Stimulated activated CD8-positive, alpha-beta memory T cell treated with anti-CD3 and anti-CD28 coated beads, Interleukin-12 subunit alpha, Interleukin-12 subunit beta, amount 100 ng/mL, for 24 hours (primary cell): ENCODE results near the gene SHE.
"Not testable (repeated sequence)": the region's sequence is repeated elsewhere in the genome, so short reads cannot be mapped to it uniquely, and the experiment has no call there.

Experiments
- DNase-seq: peaks from one replicate; pipeline ENCODE4 v3.0.0-alpha.2; 2020; ENCODE audit errors: extremely low read depth

SHE gene

GRCh38 chr1:154502066-154502743 lies at the start of gene SHE, which contains the start of gene TDRD10:
Gene SHE, minus strand, starts transcription at chr1:154502412. Its CDS starts 386 bp downstream, at chr1:154502026.
Gene TDRD10, plus strand, starts transcription at chr1:154502219. Its CDS starts 4,685 bp downstream, at chr1:154506904.
- no peak for DNase-seq

- DNase-seq: no peak
Measured at GRCh38 chr1:154551474-154551873, 49.3 kb upstream of the SHE start.

- no peak for DNase-seq
Measured at GRCh38 chr1:154550657-154551056, 48.4 kb upstream of the SHE start.

- DNase-seq: no peak
Measured at GRCh38 chr1:154550070-154550469, 47.9 kb upstream of the SHE start.

- no peak for DNase-seq
Measured at GRCh38 chr1:154549202-154549770, 47.1 kb upstream of the SHE start.

- no peak for DNase-seq
Measured at GRCh38 chr1:154548028-154548427, 45.8 kb upstream of the SHE start.

GRCh38 chr1:154547105-154547732 lies 45.0 kb upstream of the SHE start:
- DNase-seq: no peak

- DNase-seq: no peak
Measured at GRCh38 chr1:154546264-154547063, 44.3 kb upstream of the SHE start.

- DNase-seq: no peak
Measured at GRCh38 chr1:154541231-154541630, 39.0 kb upstream of the SHE start.

- DNase-seq: no peak
Measured at GRCh38 chr1:154539486-154540483, 37.6 kb upstream of the SHE start.

- no peak for DNase-seq
Measured at GRCh38 chr1:154536570-154536969, 34.4 kb upstream of the SHE start.

- no peak for DNase-seq
Measured at GRCh38 chr1:154533952-154534844, 32.0 kb upstream of the SHE start.

- DNase-seq: not testable (repeated sequence)
Measured at GRCh38 chr1:154531950-154532349, 29.7 kb upstream of the SHE start.

GRCh38 chr1:154529308-154529707 lies 27.1 kb upstream of the SHE start:
- no peak for DNase-seq

- DNase-seq: no peak
Measured at GRCh38 chr1:154527192-154527591, 25.0 kb upstream of the SHE start.

GRCh38 chr1:154524881-154525280 lies 22.7 kb upstream of the SHE start:
- DNase-seq: no peak

- no peak for DNase-seq
Measured at GRCh38 chr1:154521695-154522094, 19.5 kb upstream of the SHE start.

GRCh38 chr1:154520333-154520732 lies 18.1 kb upstream of the SHE start:
- DNase-seq: no peak

- DNase-seq: no peak
Measured at GRCh38 chr1:154519591-154519991, 17.4 kb upstream of the SHE start.

GRCh38 chr1:154517661-154518060 lies 15.4 kb upstream of the SHE start:
- no peak for DNase-seq
